Measurements from ENCODE around the gene MRPL58.
"Not testable (repeated sequence)": the region's sequence is repeated elsewhere in the genome, so short reads cannot be mapped to it uniquely, and the experiment has no call there.

MRPL58 gene

GRCh38 chr17:75012346-75013091 lies at the start of gene MRPL58:
MRPL58 (plus strand) TSS chr17:75012670; CDS start chr17:75012687, 17 bp downstream.
- peak; percentile 30 to 94 (median 79) for DNase-seq

- DNase-seq, result peak in 2 of 51 donors; percentile 17 to 18
These were observed 48.8 kb upstream of the MRPL58 start for GRCh38 chr17:74963656-74964055.

- no peak for DNase-seq
These were observed 48.2 kb upstream of the MRPL58 start for GRCh38 chr17:74964246-74964761.

- DNase-seq, result no peak
These were observed 47.4 kb upstream of the MRPL58 start for GRCh38 chr17:74964988-74965622.

GRCh38 chr17:74968361-74968780 lies 44.1 kb upstream of the MRPL58 start:
- no peak for DNase-seq

- DNase-seq, result not testable (repeated sequence)
These were observed 43.0 kb upstream of the MRPL58 start for GRCh38 chr17:74969501-74969900.

- DNase-seq, result no peak
These were observed 42.1 kb upstream of the MRPL58 start for GRCh38 chr17:74970395-74970794.

- DNase-seq, result peak in 1 of 51 donors; percentile 35
These were observed 41.2 kb upstream of the MRPL58 start for GRCh38 chr17:74971069-74971841.

- peak in 1 of 51 donors; percentile 18 for DNase-seq
These were observed 40.7 kb upstream of the MRPL58 start for GRCh38 chr17:74971842-74972106.

- peak in 48 of 51 donors; percentile 11 to 93 (median 64) for DNase-seq
These were observed 40.1 kb upstream of the MRPL58 start, which contains the start of gene HID1 for GRCh38 chr17:74972107-74972972. HID1 (minus strand) TSS chr17:74972759; CDS start chr17:74972656, 103 bp downstream.

GRCh38 chr17:74972973-74973328 lies 39.5 kb upstream of the MRPL58 start:
- DNase-seq, result peak in 2 of 51 donors; percentile 43 to 47

- no peak for DNase-seq
These were observed 36.5 kb upstream of the MRPL58 start for GRCh38 chr17:74975943-74976342.

GRCh38 chr17:74977802-74978201 lies 34.7 kb upstream of the MRPL58 start:
- no peak for DNase-seq

GRCh38 chr17:74978240-74978639 lies 34.2 kb upstream of the MRPL58 start:
- DNase-seq, result no peak

- DNase-seq, result no peak
These were observed 32.9 kb upstream of the MRPL58 start for GRCh38 chr17:74979408-74980146.

- DNase-seq, result peak in 1 of 51 donors; percentile 47
These were observed 31.0 kb upstream of the MRPL58 start for GRCh38 chr17:74981318-74981978.

GRCh38 chr17:74981979-74982662 lies 30.3 kb upstream of the MRPL58 start:
- DNase-seq, result peak; percentile 14 to 95 (median 81)

- DNase-seq, result peak in 6 of 51 donors; percentile 27 to 82 (median 51)
These were observed 29.7 kb upstream of the MRPL58 start for GRCh38 chr17:74982663-74983313.

GRCh38 chr17:74986206-74986576 lies 26.3 kb upstream of the MRPL58 start:
- DNase-seq, result no peak
